GM12801 (cell line): Measurements from ENCODE around the gene USP38.

Experiments used
- TF ChIP-seq, protein P1 (sequence below): IDR thresholded peaks from one replicate; pipeline ENCODE4 v1.5.1; 2011; ENCODE audit warnings: control low read depth; ENCODE audit not compliant: insufficient read length; ENCODE audit errors: extremely low read depth

Gene USP38

GRCh38 chr4:143215873-143216272 is 31.2 kb downstream of the USP38 start:
- TF ChIP-seq, protein P1, sequence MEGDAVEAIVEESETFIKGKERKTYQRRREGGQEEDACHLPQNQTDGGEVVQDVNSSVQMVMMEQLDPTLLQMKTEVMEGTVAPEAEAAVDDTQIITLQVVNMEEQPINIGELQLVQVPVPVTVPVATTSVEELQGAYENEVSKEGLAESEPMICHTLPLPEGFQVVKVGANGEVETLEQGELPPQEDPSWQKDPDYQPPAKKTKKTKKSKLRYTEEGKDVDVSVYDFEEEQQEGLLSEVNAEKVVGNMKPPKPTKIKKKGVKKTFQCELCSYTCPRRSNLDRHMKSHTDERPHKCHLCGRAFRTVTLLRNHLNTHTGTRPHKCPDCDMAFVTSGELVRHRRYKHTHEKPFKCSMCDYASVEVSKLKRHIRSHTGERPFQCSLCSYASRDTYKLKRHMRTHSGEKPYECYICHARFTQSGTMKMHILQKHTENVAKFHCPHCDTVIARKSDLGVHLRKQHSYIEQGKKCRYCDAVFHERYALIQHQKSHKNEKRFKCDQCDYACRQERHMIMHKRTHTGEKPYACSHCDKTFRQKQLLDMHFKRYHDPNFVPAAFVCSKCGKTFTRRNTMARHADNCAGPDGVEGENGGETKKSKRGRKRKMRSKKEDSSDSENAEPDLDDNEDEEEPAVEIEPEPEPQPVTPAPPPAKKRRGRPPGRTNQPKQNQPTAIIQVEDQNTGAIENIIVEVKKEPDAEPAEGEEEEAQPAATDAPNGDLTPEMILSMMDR, result no peak

DNA sequence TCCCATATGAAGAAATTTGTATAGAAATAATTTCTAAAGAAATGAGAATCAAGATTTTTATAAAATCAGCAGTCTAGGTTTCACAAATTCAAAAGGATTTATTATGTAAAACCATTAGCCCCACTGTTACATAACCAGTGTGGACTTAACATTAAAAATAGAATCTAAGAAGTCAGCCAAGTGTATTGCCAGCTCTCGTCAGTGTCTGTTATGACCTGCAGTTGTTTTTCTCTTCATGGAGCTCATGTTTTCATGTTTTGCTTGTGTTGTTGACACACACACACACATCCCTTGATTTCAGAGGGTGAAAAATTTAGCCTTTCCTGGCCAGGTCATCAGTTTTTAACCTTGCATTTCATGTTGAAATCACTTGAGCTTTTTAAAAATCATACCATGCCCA is 39.5 kb downstream of the USP38 start:
- TF ChIP-seq, protein P1, result no peak

DNA sequence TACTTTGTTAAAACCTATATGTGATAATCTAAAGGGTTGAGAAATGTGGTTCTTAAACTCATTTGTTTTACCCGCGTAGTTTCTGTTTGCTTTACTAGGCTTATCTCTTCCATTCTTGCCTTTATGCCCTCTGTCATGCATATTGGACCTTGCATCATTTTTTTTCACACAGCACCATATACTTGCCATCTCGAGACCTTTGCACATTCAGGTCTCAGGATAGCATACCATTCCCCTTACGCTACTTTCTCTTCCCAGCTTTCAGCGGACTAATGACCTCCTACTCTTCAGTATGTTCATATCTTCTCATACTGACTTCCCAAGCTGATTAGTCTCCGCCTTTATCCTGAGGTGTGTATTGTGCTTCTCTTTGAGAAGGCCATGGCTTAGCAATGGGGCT is 40.5 kb downstream of the USP38 start:
- TF ChIP-seq, protein P1, result no peak

- TF ChIP-seq, protein P1, result no peak
These were observed 46.0 kb downstream of the USP38 start for GRCh38 chr4:143230683-143231082.

- TF ChIP-seq, protein P1, result no peak
These were observed 47.6 kb downstream of the USP38 start for GRCh38 chr4:143232277-143232676.

DNA sequence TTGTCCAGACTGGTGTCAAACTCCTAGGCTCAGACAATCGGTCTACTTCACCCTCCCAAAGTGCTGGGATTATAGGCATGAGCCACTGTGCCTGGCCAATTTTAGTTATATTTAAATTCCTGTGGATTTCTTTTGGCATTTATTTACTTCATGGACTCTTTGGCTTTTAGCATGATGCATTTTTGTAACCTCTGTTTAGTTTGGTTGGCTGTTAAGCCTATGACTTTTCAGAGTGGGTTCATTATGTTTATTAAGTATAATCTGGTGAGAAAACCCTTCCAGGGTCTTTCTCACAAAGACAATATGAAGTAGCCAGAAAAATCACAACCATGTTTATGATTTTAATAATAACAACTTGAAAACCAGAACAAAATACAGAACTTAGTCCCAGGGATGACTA is 49.4 kb downstream of the USP38 start:
- TF ChIP-seq, protein P1, result no peak

DNA sequence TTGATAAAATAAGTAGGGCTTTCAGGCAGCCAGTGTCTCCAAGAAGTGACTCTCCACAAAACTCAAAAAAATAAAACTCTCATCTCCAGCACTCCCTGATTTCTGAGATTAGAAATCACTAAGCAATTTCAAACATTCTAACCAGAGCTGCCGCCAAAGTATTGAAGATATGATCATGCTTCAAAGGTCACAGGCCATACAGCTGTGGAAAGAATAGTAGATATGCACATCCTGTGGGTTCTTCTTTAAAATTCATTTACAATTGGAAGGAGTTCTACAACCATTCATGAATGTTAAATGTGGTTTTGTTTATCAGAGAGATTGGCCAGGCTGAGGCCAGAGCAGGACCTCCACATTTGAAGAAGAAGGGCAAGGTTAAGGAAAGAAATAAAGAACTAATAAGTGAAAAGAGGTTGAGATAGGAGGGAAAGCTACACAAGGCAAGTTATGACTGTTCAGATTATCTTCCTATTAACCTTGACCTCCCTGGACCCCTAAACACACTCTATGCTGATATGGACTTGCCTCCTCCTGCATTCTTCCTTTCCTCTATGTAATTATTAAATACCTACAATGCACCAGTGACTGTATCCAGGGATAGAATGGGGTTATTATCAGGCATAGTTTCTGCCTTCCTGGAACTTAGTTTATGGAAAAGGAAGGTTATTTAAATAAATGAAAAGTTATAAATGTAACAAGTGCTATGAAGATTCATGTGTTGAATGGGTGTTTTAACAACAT is 56.4 kb downstream of the USP38 start:
- TF ChIP-seq, protein P1, result no peak
